ENCODE measurements around the gene LGMN. TPM values are rescaled to one million over a fixed set of nuclear protein-coding genes. Genes with fewer than 3 reads are reported as not detected.

The LGMN gene
- total and polyA plus RNA-seq, 9 donors = 27.3 to 231 (median 49.1) TPM

DNA sequence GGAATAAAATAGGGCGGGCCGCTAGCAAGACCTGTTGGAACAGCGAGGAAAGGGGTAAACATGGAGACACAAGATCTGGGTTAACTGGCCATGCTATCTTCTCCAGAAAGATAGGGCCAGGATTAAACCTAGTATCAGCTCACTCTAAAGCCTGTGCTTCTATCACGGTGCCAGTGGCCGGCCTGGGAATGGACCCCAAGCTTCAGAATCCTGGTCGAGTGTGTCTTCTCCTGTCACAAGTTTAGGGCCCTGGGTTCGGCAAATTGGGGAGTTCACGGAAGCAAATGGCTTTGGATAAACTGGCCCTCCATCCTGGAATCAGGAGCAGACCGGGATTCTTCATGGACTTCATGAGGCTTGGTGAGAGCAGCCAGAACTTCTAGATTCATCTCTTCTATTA lies 82.2 kb downstream of the LGMN start:
- WGBS, 3 donors = 95 to 99% (median 97%) methylated on average over 9 of the region's 9 CpGs
- Histone ChIP-seq H3K4me1 (ENCODE audit: insufficient read depth) (no peaks in the 10 kb centered on the region), H3K27me3 (no peaks in the 10 kb centered on the region), H3K9me3 (no peaks in the 10 kb centered on the region), H3K36me3 (no peaks in the 10 kb centered on the region), H3K27ac (no peak overlapping the region), H3K4me3 (no peak overlapping the region)
- no peak for TF ChIP-seq POLR2A (IDR thresholded peaks at IDR 0.05)
- no peak for TF ChIP-seq EP300 (IDR thresholded peaks at IDR 0.05)
- TF ChIP-seq, protein P1, sequence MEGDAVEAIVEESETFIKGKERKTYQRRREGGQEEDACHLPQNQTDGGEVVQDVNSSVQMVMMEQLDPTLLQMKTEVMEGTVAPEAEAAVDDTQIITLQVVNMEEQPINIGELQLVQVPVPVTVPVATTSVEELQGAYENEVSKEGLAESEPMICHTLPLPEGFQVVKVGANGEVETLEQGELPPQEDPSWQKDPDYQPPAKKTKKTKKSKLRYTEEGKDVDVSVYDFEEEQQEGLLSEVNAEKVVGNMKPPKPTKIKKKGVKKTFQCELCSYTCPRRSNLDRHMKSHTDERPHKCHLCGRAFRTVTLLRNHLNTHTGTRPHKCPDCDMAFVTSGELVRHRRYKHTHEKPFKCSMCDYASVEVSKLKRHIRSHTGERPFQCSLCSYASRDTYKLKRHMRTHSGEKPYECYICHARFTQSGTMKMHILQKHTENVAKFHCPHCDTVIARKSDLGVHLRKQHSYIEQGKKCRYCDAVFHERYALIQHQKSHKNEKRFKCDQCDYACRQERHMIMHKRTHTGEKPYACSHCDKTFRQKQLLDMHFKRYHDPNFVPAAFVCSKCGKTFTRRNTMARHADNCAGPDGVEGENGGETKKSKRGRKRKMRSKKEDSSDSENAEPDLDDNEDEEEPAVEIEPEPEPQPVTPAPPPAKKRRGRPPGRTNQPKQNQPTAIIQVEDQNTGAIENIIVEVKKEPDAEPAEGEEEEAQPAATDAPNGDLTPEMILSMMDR (IDR thresholded peaks at IDR 0.05) = no peak
- DNase-seq = no peak
- intact Hi-C loops (cut with DNase I) = no loop called here

DNA sequence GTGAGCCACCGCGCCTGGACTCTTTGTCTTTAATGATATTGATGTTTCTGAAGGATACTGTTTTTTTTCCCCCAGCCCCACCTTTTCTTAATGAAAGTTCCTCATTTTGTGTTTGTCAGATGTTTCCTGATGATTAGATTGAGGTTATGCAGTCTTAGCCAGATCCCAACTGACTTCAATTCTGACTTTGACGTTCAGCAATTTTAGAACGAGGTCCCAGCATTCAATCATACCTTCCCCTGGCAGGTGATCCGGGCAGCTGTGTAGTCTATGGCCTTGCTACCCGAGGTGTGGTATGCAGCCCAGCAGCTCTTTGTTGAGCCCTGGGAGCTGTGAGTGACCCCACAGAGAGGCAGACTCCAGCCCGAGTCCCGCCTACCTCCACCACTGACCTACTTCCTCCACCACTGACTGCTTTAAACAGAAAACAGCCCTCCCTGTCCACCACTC lies 82.7 kb downstream of the LGMN start:
- Histone ChIP-seq H3K27ac (no peak overlapping the region), H3K4me3 (no peak overlapping the region), H3K4me1 (ENCODE audit: insufficient read depth) (no peaks in the 10 kb centered on the region), H3K36me3 (no peaks in the 10 kb centered on the region), H3K27me3 (no peaks in the 10 kb centered on the region), H3K9me3 (no peaks in the 10 kb centered on the region)
- no peak for DNase-seq
- TF ChIP-seq POLR2A (IDR thresholded peaks at IDR 0.05) (no peak), EP300 (IDR thresholded peaks at IDR 0.05) (no peak)
- intact Hi-C loops (cut with DNase I) = no loop called here
- WGBS, 3 donors = 59 to 80% (median 70%) methylated on average over 8 of the region's 8 CpGs

DNA sequence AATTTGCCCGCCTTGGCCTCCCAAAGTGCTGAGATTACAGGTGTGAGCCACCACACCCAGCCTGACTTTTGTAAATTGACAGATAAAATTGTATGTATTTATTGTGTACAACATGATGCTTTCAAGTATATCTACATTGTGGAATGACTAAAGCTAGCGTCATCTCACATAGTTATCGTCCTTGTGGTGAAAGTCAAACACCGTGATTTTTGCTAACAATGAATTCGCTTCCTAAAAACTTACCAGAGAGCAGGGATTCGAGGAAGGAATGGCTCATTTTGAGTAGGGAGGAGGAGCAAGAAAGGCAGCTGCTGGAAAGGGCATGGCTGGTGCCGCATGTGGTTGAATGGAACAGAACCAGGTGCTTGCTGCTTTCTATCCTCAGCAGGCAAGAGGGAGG lies 85.4 kb downstream of the LGMN start:
- no peak for DNase-seq
- intact Hi-C loops (cut with DNase I) = no loop called here
- Histone ChIP-seq H3K27me3 (no peaks in the 10 kb centered on the region), H3K27ac (no peak overlapping the region), H3K4me1 (ENCODE audit: insufficient read depth) (no peaks in the 10 kb centered on the region), H3K36me3 (no peaks in the 10 kb centered on the region), H3K4me3 (no peak overlapping the region), H3K9me3 (no peaks in the 10 kb centered on the region)
- WGBS, 3 donors = 89 to 91% (median 90%) methylated on average over 7 of the region's 7 CpGs
- no peak for TF ChIP-seq EP300 (IDR thresholded peaks at IDR 0.05)
- TF ChIP-seq, protein P1 (IDR thresholded peaks at IDR 0.05) = no peak
- no peak for TF ChIP-seq POLR2A (IDR thresholded peaks at IDR 0.05)

DNA sequence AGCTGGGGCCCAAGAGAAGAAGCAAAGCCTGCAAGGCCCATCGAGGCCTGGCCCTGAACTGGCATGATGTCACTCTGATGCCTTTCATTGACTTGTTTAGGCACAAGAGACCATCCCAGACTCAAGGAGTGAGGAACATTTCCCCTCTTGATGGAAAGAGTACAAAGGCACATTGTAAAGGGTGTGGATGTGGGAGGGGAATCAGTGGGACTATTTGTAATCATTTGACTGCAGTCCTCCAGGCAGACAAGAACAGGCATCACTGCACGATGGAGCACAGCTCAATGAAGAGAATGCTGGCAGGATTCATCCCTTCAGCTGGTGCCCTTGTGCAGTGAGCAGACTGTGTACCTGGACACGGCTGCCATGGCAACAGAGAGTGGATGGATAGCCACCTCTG lies 87.9 kb downstream of the LGMN start:
- DNase-seq = no peak
- intact Hi-C loops (cut with DNase I) = no loop called here
- Histone ChIP-seq H3K4me3 (no peak overlapping the region), H3K9me3 (no peaks in the 10 kb centered on the region), H3K27me3 (no peaks in the 10 kb centered on the region), H3K27ac (no peak overlapping the region), H3K36me3 (no peaks in the 10 kb centered on the region), H3K4me1 (ENCODE audit: insufficient read depth) (no peaks in the 10 kb centered on the region)
- TF ChIP-seq EP300 (IDR thresholded peaks at IDR 0.05) = no peak
- TF ChIP-seq, protein P1 (IDR thresholded peaks at IDR 0.05) = no peak
- TF ChIP-seq POLR2A (IDR thresholded peaks at IDR 0.05) = no peak
- WGBS, 3 donors = 70 to 94% (median 75%) methylated on average over 3 of the region's 3 CpGs

DNA sequence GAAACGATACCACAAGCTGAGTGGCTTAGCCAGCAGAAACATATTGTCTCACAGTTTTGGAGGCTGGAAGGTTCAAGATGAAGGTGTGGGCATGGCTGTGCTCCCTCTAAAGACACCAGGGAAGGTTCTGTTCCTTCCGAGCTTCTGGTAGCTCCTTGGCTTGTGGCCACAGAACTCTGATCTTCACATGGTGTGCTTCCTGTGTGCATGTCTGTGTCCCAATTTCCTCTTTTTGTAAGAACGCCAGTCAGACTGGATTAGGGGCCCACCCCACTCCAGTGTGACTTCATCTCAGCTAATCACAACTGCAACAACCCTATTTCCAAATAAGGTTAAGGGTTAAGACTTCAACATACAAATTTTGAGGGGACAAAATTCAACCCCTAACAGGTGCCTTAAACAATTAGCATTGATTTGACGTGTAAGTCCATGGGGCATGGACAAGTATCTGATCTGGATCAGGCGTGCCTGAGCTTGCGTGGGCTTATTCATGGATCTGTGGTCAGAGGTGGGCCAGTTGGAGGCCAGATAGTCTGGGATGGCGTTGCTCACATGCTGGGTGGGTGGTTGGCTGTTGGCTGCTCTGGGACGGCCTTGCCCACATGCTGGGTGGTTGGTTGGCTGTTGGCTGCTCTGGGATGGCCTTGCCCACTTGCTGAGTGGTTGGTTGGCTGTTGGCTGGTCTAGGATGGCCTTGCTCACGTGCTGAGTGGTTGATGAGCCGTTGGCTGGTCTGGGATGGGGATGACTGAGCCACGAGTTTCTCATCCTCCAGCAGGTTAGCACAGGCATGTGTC lies 88.5 kb downstream of the LGMN start:
- Histone ChIP-seq H3K27ac (no peak overlapping the region), H3K4me3 (no peak overlapping the region), H3K9me3 (no peaks in the 10 kb centered on the region), H3K4me1 (ENCODE audit: insufficient read depth) (no peaks in the 10 kb centered on the region), H3K36me3 (no peaks in the 10 kb centered on the region), H3K27me3 (no peaks in the 10 kb centered on the region)
- TF ChIP-seq POLR2A (IDR thresholded peaks at IDR 0.05) (no peak), EP300 (IDR thresholded peaks at IDR 0.05) (no peak)
- TF ChIP-seq, protein P1 (IDR thresholded peaks at IDR 0.05) = no peak
- intact Hi-C loops (cut with DNase I) = no loop called here
- DNase-seq = no peak
- 71 to 81% (median 73%) methylated on average over 11 of the region's 11 CpGs for WGBS, 3 donors
